KMS-11 (cell line): Measurements from ENCODE around the gene S100A16.

Source experiments
- H2AFZ ChIP-seq: fragments of 200-600 bp; sonication (generic); 2 replicates; pipeline ENCODE4 v1.6.1; 2016; ENCODE audit warnings: antibody characterized with exemption, mixed run types, low read depth
- H3K27ac ChIP-seq: fragments of 200-600 bp; sonication (generic); 2 replicates; pipeline ENCODE4 v1.6.1; 2016; ENCODE audit warnings: mild to moderate bottlenecking, mixed run types
- H3K27me3 ChIP-seq: fragments of 200-600 bp; sonication (generic); 2 replicates; pipeline ENCODE4 v1.6.1; 2017; ENCODE audit warnings: mild to moderate bottlenecking, low read depth, mixed run types, moderate library complexity; ENCODE audit not compliant: insufficient read depth
- H3K36me3 ChIP-seq: fragments of 200-600 bp; sonication (generic); 2 replicates; pipeline ENCODE4 v1.6.1; 2017; ENCODE audit warnings: mild to moderate bottlenecking, mixed run types; ENCODE audit not compliant: insufficient read depth
- H3K4me1 ChIP-seq: fragments of 200-600 bp; sonication (generic); 2 replicates; pipeline ENCODE4 v1.6.1; 2016; ENCODE audit warnings: mild to moderate bottlenecking, low read depth, mixed run types; ENCODE audit not compliant: poor library complexity, severe bottlenecking
- H3K4me2 ChIP-seq: fragments of 200-600 bp; sonication (generic); 2 replicates; pipeline ENCODE4 v1.7.0; 2016; ENCODE audit warnings: mild to moderate bottlenecking, mixed run types
- H3K4me3 ChIP-seq: fragments of 200-600 bp; sonication (generic); IDR thresholded peaks from 2 replicates; pipeline ENCODE4 v1.6.1; 2017; ENCODE audit warnings: low read depth, low read length, mixed read lengths; ENCODE audit not compliant: insufficient read depth
- H3K79me2 ChIP-seq: fragments of 200-600 bp; sonication (generic); 2 replicates; pipeline ENCODE4 v1.6.1; 2016; ENCODE audit warnings: low read depth, mixed run types; ENCODE audit not compliant: insufficient read depth
- H3K9ac ChIP-seq: fragments of 200-600 bp; sonication (generic); 2 replicates; pipeline ENCODE4 v1.6.1; 2016; ENCODE audit warnings: mild to moderate bottlenecking, mixed run types
- H4K20me1 ChIP-seq: fragments of 200-600 bp; sonication (generic); 2 replicates; pipeline ENCODE4 v1.6.1; 2016; ENCODE audit warnings: mild to moderate bottlenecking, mixed run types; ENCODE audit not compliant: insufficient read depth
- TF ChIP-seq, protein P1 (sequence below): fragments of 200-600 bp; sonication (generic); conservative IDR thresholded peaks from 2 replicates; pipeline ENCODE4 v1.6.1; 2017; ENCODE audit warnings: low read depth, mild to moderate bottlenecking, antibody characterized with exemption, low read length, moderate library complexity, mixed read lengths

The S100A16 gene

DNA sequence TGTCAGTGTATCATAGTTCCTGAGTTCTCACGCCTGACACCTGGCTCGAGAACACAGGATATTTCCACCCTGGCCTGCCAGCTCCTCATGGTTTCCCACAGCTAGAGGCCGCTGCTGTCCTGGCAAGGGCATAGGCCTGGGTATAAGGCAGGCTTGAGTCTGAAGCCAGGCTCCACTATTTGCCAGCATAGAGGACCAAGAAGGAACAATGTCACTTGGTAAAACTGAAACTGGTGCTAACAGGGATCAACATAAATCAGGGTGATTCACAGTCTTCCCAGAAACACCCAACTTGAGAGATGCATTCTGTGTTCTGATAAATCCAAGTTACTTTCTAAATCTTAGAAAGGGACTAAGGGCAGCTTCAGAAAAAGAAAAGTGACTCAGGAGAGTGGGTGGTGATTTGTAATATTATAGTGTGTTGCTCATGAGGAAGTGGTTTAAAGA, 40.3 kb downstream of the S100A16 start:
- Histone ChIP-seq H4K20me1 (no peaks in the 10 kb centered on the region), H3K79me2 (no peaks in the 10 kb centered on the region), H3K4me1 (peaks cover 17% of the 10 kb centered on the region), H3K4me2 (peak overlapping the region; percentile 0; the same call in 1 of the 2 replicates), H3K4me3 (no peak overlapping the region), H2AFZ (peak overlapping the region; percentile 10; the same call in 1 of the 2 replicates), H3K27me3 (peaks cover 5% of the 10 kb centered on the region; the same call in 1 of the 2 replicates), H3K27ac (no peak overlapping the region), H3K36me3 (no peaks in the 10 kb centered on the region), H3K9ac (no peak overlapping the region)
- TF ChIP-seq, protein P1, sequence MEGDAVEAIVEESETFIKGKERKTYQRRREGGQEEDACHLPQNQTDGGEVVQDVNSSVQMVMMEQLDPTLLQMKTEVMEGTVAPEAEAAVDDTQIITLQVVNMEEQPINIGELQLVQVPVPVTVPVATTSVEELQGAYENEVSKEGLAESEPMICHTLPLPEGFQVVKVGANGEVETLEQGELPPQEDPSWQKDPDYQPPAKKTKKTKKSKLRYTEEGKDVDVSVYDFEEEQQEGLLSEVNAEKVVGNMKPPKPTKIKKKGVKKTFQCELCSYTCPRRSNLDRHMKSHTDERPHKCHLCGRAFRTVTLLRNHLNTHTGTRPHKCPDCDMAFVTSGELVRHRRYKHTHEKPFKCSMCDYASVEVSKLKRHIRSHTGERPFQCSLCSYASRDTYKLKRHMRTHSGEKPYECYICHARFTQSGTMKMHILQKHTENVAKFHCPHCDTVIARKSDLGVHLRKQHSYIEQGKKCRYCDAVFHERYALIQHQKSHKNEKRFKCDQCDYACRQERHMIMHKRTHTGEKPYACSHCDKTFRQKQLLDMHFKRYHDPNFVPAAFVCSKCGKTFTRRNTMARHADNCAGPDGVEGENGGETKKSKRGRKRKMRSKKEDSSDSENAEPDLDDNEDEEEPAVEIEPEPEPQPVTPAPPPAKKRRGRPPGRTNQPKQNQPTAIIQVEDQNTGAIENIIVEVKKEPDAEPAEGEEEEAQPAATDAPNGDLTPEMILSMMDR = peak; percentile 95

DNA sequence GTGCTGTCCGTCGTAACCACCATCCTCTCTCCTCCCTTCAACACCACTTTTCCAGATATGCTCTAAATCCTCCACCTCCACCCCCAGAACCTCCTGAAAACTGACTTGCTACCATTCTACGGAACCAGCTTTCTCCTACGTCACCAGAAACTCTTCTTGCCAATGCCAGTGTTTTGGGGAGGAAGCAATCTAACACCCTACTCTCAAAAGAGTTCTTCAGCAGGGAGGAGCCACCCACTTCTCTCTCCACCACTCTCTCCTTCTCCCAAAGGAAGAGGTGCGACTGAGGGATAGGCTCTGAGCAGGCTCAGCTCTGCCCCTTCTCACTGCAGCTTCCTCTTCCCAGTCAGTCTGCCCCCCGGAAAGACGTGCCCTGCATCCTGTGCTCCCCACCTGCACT, 41.2 kb downstream of the S100A16 start:
- H3K4me2 ChIP-seq = no peak overlapping the region
- H3K79me2 ChIP-seq = no peaks in the 10 kb centered on the region
- H3K4me3 ChIP-seq = no peak overlapping the region
- no peak overlapping the region for H2AFZ ChIP-seq
- peaks cover 23% of the 10 kb centered on the region for H3K4me1 ChIP-seq
- peaks cover 4% of the 10 kb centered on the region; the same call in 1 of the 2 replicates for H3K27me3 ChIP-seq
- H3K36me3 ChIP-seq = no peaks in the 10 kb centered on the region
- no peak overlapping the region for H3K27ac ChIP-seq
- TF ChIP-seq, protein P1 = no peak
- H4K20me1 ChIP-seq = no peaks in the 10 kb centered on the region
- H3K9ac ChIP-seq = no peak overlapping the region

DNA sequence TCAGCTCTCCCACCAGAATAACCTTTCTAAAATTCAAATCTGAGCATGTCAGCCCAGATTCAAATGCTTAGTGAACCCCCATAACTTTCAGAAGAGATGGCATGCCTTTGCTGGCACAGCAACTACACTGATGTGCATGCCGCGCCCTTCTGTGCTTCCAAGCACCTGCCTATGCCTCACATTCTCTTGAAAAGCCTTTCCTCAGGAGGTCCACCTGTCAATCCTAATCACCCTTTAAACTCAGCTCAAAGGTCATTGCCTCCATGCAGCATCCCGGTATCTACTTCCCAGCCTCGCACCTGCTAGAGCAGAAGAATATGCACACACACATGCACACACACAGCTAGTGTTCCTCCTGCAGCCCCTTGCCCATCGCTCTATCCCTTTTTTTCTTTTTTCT, 42.1 kb downstream of the S100A16 start:
- Histone ChIP-seq H3K4me1 (peaks cover 28% of the 10 kb centered on the region), H3K79me2 (no peaks in the 10 kb centered on the region), H2AFZ (no peak overlapping the region), H3K4me2 (no peak overlapping the region), H4K20me1 (no peaks in the 10 kb centered on the region), H3K36me3 (no peaks in the 10 kb centered on the region), H3K27me3 (peaks cover under 1% of the 10 kb centered on the region; the same call in 1 of the 2 replicates), H3K27ac (no peak overlapping the region), H3K4me3 (no peak overlapping the region), H3K9ac (no peak overlapping the region)
- TF ChIP-seq, protein P1 = no peak

DNA sequence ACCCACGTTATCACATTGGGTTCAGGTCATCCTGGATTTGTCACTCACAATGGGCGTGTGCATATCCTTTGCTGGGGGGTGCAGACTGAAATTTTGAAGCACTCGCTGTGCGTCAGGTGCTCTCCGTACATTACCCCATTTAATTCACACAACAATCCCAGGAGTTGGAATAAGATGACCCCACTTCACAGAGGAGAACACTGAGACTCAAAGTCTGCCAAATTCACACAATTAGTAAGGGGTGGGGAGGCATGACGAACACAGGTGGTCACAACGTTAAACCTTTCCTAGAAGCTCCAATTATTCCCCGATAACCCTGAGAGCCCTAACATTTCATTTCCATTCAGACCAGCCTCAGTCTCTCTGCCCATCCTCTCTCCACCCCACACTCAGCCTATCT, 43.5 kb downstream of the S100A16 start:
- Histone ChIP-seq H3K4me3 (no peak overlapping the region), H4K20me1 (no peaks in the 10 kb centered on the region), H3K4me1 (peaks cover 28% of the 10 kb centered on the region), H2AFZ (peak overlapping the region; percentile 98; the same call in 1 of the 2 replicates), H3K79me2 (no peaks in the 10 kb centered on the region), H3K27ac (no peak overlapping the region), H3K4me2 (no peak overlapping the region), H3K36me3 (no peaks in the 10 kb centered on the region), H3K9ac (no peak overlapping the region), H3K27me3 (no peaks in the 10 kb centered on the region)
- TF ChIP-seq, protein P1 = no peak
